Effector memory CD4-positive, alpha-beta T cell (primary cell): ENCODE data around the gene RCBTB1.
"Not testable (repeated sequence)": the region's sequence is repeated elsewhere in the genome, so short reads cannot be mapped to it uniquely, and the experiment has no call there.

Experiments used
- DNase-seq, 3 donors: peaks; one replicate each; pipeline ENCODE4 v3.0.0-alpha.2; 2020
- H3K27ac ChIP-seq: 2 replicates; pipeline ENCODE4 v1.7.0; 2013; ENCODE audit warnings: mild to moderate bottlenecking, low read length, moderate library complexity; ENCODE audit not compliant: insufficient read depth, poor library complexity, severe bottlenecking
- H3K27me3 ChIP-seq: replicated peaks from 2 replicates; pipeline ENCODE4 v1.7.0; 2013; ENCODE audit warnings: mild to moderate bottlenecking, low read length; ENCODE audit not compliant: insufficient read depth, control insufficient read depth, poor library complexity, severe bottlenecking
- H3K36me3 ChIP-seq: 2 replicates; pipeline ENCODE4 v1.7.0; 2013; ENCODE audit warnings: mild to moderate bottlenecking, low read length, moderate library complexity; ENCODE audit not compliant: control insufficient read depth, insufficient read depth
- H3K4me1 ChIP-seq: 2 replicates; pipeline ENCODE4 v1.7.0; 2013; ENCODE audit warnings: low read length, mild to moderate bottlenecking; ENCODE audit not compliant: control insufficient read depth, insufficient read depth, poor library complexity, severe bottlenecking
- H3K4me3 ChIP-seq: 2 replicates; pipeline ENCODE4 v1.7.0; 2013; ENCODE audit warnings: low read length, low read depth, mild to moderate bottlenecking; ENCODE audit not compliant: insufficient read depth, poor library complexity, severe bottlenecking
- H3K9me3 ChIP-seq: 2 replicates; pipeline ENCODE4 v1.7.0; 2013; ENCODE audit warnings: mild to moderate bottlenecking, low read length, moderate library complexity; ENCODE audit not compliant: control insufficient read depth

The RCBTB1 gene

GRCh38 chr13:49584771-49585182, 581 bp downstream of the RCBTB1 start:
- Histone ChIP-seq H3K36me3 (peaks cover 4% of the 10 kb centered on the region), H3K27me3 (no peaks in the 10 kb centered on the region), H3K27ac (peak overlapping the region; percentile 83), H3K4me1 (peaks cover 9% of the 10 kb centered on the region), H3K4me3 (peak overlapping the region; percentile 80), H3K9me3 (no peaks in the 10 kb centered on the region)
- no peak for DNase-seq

GRCh38 chr13:49580980-49581680, 4.2 kb downstream of the RCBTB1 start:
- H3K27me3 ChIP-seq: no peaks in the 10 kb centered on the region
- peaks cover 6% of the 10 kb centered on the region for H3K4me1 ChIP-seq
- H3K36me3 ChIP-seq: peaks cover 10% of the 10 kb centered on the region
- no peak overlapping the region for H3K4me3 ChIP-seq
- DNase-seq: no peak
- no peaks in the 10 kb centered on the region for H3K9me3 ChIP-seq
- H3K27ac ChIP-seq: no peak overlapping the region

GRCh38 chr13:49579501-49579900, 5.9 kb downstream of the RCBTB1 start:
- no peak for DNase-seq
- Histone ChIP-seq H3K36me3 (peaks cover 10% of the 10 kb centered on the region), H3K27ac (no peak overlapping the region), H3K9me3 (no peaks in the 10 kb centered on the region), H3K4me1 (peaks cover 2% of the 10 kb centered on the region), H3K4me3 (no peak overlapping the region), H3K27me3 (no peaks in the 10 kb centered on the region)

GRCh38 chr13:49571299-49572240, 13.8 kb downstream of the RCBTB1 start:
- no peak for DNase-seq
- Histone ChIP-seq H3K27me3 (no peaks in the 10 kb centered on the region), H3K36me3 (peaks cover 6% of the 10 kb centered on the region), H3K27ac (no peak overlapping the region), H3K4me3 (no peak overlapping the region), H3K9me3 (no peaks in the 10 kb centered on the region), H3K4me1 (peaks cover 5% of the 10 kb centered on the region)

GRCh38 chr13:49569993-49570689, 15.2 kb downstream of the RCBTB1 start:
- H3K36me3 ChIP-seq: peaks cover 6% of the 10 kb centered on the region
- H3K4me1 ChIP-seq: peaks cover 5% of the 10 kb centered on the region
- H3K4me3 ChIP-seq: no peak overlapping the region
- no peak for DNase-seq
- no peaks in the 10 kb centered on the region for H3K9me3 ChIP-seq
- H3K27ac ChIP-seq: peak overlapping the region; percentile 47
- H3K27me3 ChIP-seq: no peaks in the 10 kb centered on the region

GRCh38 chr13:49567491-49567890, 17.9 kb downstream of the RCBTB1 start:
- Histone ChIP-seq H3K36me3 (peaks cover 6% of the 10 kb centered on the region), H3K9me3 (no peaks in the 10 kb centered on the region)

GRCh38 chr13:49566461-49566860, 18.9 kb downstream of the RCBTB1 start:
- peaks cover 6% of the 10 kb centered on the region for H3K36me3 ChIP-seq
- no peak for DNase-seq
- no peaks in the 10 kb centered on the region for H3K27me3 ChIP-seq
- no peaks in the 10 kb centered on the region for H3K9me3 ChIP-seq
- H3K4me1 ChIP-seq: peaks cover 5% of the 10 kb centered on the region
- no peak overlapping the region for H3K27ac ChIP-seq
- H3K4me3 ChIP-seq: no peak overlapping the region

More at GRCh38 chr13:49567491-49567890, 17.9 kb downstream of the RCBTB1 start:
- Histone ChIP-seq H3K4me1 (peaks cover 5% of the 10 kb centered on the region), H3K4me3 (no peak overlapping the region), H3K27me3 (no peaks in the 10 kb centered on the region), H3K27ac (no peak overlapping the region)
- no peak for DNase-seq

GRCh38 chr13:49565461-49565860, 19.9 kb downstream of the RCBTB1 start:
- H3K36me3 ChIP-seq, H3K27me3 ChIP-seq, DNase-seq, H3K4me3 ChIP-seq, H3K4me1 ChIP-seq, H3K27ac ChIP-seq, H3K9me3 ChIP-seq: not testable (repeated sequence)

- no peaks in the 10 kb centered on the region for H3K27me3 ChIP-seq
- DNase-seq: no peak
- no peaks in the 10 kb centered on the region for H3K4me1 ChIP-seq
- H3K9me3 ChIP-seq: no peaks in the 10 kb centered on the region
- no peak overlapping the region for H3K27ac ChIP-seq
- no peak overlapping the region for H3K4me3 ChIP-seq
- H3K36me3 ChIP-seq: peaks cover 18% of the 10 kb centered on the region
These were observed 21.8 kb downstream of the RCBTB1 start for GRCh38 chr13:49563516-49563915.
